ENCODE measurements around the gene PDIA4. TPM values are rescaled to one million over a fixed set of nuclear protein-coding genes. Genes with fewer than 3 reads are reported as not detected.
"Not testable (repeated sequence)": the region's sequence is repeated elsewhere in the genome, so short reads cannot be mapped to it uniquely, and the experiment has no call there.

Gene PDIA4
- total RNA-seq, 4 donors from 2014 or later, result 33.2 to 58.1 (median 42.8) TPM

DNA sequence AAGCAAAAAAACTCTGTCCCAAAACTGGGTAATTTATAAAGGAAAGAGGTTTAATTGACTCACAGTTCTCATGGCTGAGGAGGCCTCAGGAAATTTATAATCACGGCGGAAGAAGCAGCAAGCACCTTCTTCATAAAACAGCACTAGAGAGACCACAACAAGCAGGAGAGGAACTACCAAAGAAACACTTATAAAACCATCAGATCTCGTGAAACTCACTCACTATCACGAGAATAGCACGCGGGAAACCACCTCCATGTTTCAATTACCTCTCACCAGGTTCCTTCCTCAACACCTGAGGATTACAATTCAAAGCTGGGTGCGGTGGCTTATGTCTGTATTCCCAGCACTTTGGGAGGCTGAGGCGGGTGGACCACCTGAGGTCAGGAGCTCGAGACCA lies 48.5 kb downstream of the PDIA4 start:
- Histone ChIP-seq H3K27me3 (peaks cover 0 to 12% (median 2%) of the 10 kb centered on the region in 4 donors), H3K27ac (replicated peaks in 1 of 4) (no peak overlapping the region), H3K9me3 (no peaks in the 10 kb centered on the region), H3K36me3 (no peaks in the 10 kb centered on the region), H3K4me1 (peaks cover 10 to 24% (median 22%) of the 10 kb centered on the region in 4 donors), H3K4me3 (no peak overlapping the region)
- no peak for DNase-seq (ENCODE audit: extremely low spot score)
- TF ChIP-seq POLR2A (IDR thresholded peaks at IDR 0.05; ENCODE audit: low read depth) (no peak), POLR2AphosphoS5 (IDR thresholded peaks at IDR 0.05) (no peak)
- TF ChIP-seq, protein P1, sequence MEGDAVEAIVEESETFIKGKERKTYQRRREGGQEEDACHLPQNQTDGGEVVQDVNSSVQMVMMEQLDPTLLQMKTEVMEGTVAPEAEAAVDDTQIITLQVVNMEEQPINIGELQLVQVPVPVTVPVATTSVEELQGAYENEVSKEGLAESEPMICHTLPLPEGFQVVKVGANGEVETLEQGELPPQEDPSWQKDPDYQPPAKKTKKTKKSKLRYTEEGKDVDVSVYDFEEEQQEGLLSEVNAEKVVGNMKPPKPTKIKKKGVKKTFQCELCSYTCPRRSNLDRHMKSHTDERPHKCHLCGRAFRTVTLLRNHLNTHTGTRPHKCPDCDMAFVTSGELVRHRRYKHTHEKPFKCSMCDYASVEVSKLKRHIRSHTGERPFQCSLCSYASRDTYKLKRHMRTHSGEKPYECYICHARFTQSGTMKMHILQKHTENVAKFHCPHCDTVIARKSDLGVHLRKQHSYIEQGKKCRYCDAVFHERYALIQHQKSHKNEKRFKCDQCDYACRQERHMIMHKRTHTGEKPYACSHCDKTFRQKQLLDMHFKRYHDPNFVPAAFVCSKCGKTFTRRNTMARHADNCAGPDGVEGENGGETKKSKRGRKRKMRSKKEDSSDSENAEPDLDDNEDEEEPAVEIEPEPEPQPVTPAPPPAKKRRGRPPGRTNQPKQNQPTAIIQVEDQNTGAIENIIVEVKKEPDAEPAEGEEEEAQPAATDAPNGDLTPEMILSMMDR (IDR thresholded peaks at IDR 0.05), result no peak
- WGBS, result 85% methylated on average over 9 of the region's 9 CpGs
- intact Hi-C loops (cut with DNase I), result no loop called here

DNA sequence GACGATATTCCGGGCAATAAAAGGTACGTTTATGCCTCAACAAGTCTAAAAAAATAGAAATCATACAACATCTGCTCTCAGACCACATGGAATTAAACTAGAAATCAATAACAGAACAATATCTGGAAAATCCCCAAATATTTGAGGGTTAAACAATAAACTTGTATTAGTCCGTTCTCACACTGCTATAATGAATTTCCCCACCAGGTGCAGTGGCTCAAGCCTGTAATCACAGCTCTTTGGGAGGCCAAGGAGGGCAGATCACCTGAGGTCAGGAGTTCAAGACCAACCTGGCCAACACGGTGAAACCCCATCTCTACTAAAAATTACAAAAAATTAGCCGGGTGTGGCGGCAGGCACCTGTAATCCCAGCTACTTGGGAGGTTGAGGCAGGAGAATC lies 49.2 kb downstream of the PDIA4 start:
- Histone ChIP-seq H3K4me1 (peaks cover 9 to 17% (median 15%) of the 10 kb centered on the region in 4 donors), H3K27me3 (peaks cover 0 to 12% (median 2%) of the 10 kb centered on the region in 4 donors)
- H3K36me3 ChIP-seq; H3K4me3 ChIP-seq; H3K27ac ChIP-seq (replicated peaks in 1 of 4); H3K9me3 ChIP-seq; DNase-seq (ENCODE audit: extremely low spot score); intact Hi-C loops (cut with DNase I): not testable (repeated sequence)
- 79% methylated on average over 7 of the region's 7 CpGs for WGBS

DNA sequence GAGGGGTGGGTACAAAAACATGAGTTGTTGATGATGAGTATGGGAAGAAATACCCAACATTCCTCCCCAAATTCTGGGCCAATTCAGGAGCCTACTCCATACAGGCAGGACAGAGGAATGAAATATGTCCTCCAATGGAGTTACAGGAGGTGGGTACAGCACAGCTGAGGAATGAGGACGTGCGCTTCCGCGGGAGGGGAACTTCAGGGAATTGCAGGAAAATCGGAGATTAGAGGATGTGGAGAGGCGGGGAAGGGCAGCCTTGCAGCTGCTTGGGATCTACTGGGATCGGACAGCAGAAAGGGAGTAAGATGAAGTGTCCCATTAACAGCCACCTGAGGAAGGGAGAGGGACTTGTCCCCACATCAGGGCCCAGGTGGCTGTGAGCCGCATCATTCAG lies 50.2 kb downstream of the PDIA4 start:
- Histone ChIP-seq H3K27ac (replicated peaks in 1 of 4) (no peak overlapping the region), H3K4me3 (no peak overlapping the region), H3K36me3 (no peaks in the 10 kb centered on the region), H3K27me3 (peaks cover 0 to 12% (median 2%) of the 10 kb centered on the region in 4 donors), H3K9me3 (no peaks in the 10 kb centered on the region), H3K4me1 (peaks cover 4 to 9% (median 7%) of the 10 kb centered on the region in 4 donors)
- 52% methylated on average over 8 of the region's 8 CpGs for WGBS
- TF ChIP-seq EP300 (IDR thresholded peaks at IDR 0.05) (no peak), POLR2AphosphoS5 (IDR thresholded peaks at IDR 0.05) (no peak), POLR2A (IDR thresholded peaks at IDR 0.05; ENCODE audit: low read depth) (no peak)
- TF ChIP-seq, protein P1 (IDR thresholded peaks at IDR 0.05), result no peak
- DNase-seq (ENCODE audit: extremely low spot score), result no peak
- intact Hi-C loops (cut with DNase I), result no loop called here

DNA sequence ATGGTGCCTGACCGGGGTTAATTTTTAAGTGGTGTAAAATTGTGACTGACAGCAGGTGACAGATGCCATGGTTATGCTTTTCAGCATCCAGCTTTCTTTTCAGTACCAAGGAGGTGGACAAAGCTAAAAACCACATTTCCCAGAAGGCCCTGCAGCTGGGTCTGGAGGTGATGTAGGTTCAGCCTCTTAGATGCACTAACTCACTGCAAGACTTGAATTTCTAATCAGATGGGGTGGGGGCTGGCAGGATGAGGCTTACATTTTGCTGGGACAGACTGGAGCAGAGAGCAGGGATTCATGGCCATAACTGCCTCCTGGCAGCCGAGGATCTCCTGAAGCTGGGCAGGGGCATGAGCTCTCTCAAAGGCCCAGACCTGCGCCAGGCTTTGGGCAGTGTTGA lies 52.4 kb downstream of the PDIA4 start:
- no peak overlapping the region for H3K4me3 ChIP-seq
- no peak for DNase-seq (ENCODE audit: extremely low spot score)
- H3K36me3 ChIP-seq, result no peaks in the 10 kb centered on the region
- H3K27me3 ChIP-seq, result peaks cover 0 to 12% (median 2%) of the 10 kb centered on the region in 4 donors
- no peaks in the 10 kb centered on the region for H3K9me3 ChIP-seq
- intact Hi-C loops (cut with DNase I), result no loop called here
- H3K27ac ChIP-seq (replicated peaks in 1 of 4), result no peak overlapping the region
- WGBS, result 60% methylated on average over 3 of the region's 3 CpGs
- TF ChIP-seq POLR2A (IDR thresholded peaks at IDR 0.05; ENCODE audit: low read depth) (no peak), POLR2AphosphoS5 (IDR thresholded peaks at IDR 0.05) (no peak), EP300 (IDR thresholded peaks at IDR 0.05) (no peak)
- TF ChIP-seq, protein P1 (IDR thresholded peaks at IDR 0.05), result no peak
- H3K4me1 ChIP-seq, result no peaks in the 10 kb centered on the region

DNA sequence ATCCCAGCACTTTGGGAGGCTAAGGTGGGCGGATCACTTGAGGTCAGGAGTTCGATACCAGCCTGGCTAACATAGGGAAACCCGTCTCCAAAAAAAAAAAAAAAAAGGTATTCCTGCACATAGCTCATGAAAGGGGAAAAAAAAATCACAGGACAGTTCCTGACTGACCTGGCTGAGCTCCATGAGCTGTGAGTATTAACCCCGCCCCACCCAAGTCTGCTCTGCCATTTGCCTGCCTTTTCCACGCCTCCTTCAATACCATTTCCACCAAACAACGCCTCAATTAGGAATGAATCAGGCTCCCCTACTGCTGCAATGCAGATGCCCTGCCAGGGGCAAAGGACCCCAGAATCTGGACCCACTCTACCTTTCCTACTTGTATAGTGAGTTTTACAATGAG lies 55.0 kb downstream of the PDIA4 start:
- intact Hi-C loops (cut with DNase I), result no loop called here
- WGBS, result 72% methylated on average over 6 of the region's 6 CpGs
- Histone ChIP-seq H3K27ac (replicated peaks in 1 of 4) (no peak overlapping the region), H3K27me3 (peaks cover 0 to 10% (median 2%) of the 10 kb centered on the region in 4 donors), H3K36me3 (no peaks in the 10 kb centered on the region), H3K4me1 (no peaks in the 10 kb centered on the region), H3K9me3 (no peaks in the 10 kb centered on the region), H3K4me3 (no peak overlapping the region)
- no peak for TF ChIP-seq EP300 (IDR thresholded peaks at IDR 0.05)
- TF ChIP-seq POLR2AphosphoS5 (IDR thresholded peaks at IDR 0.05), result no peak
- TF ChIP-seq POLR2A (IDR thresholded peaks at IDR 0.05; ENCODE audit: low read depth), result no peak
- TF ChIP-seq, protein P1 (IDR thresholded peaks at IDR 0.05), result no peak
- DNase-seq (ENCODE audit: extremely low spot score), result no peak
